Activated CD8-positive, alpha-beta memory T cell treated with anti-CD3 and anti-CD28 coated beads, Interleukin-2, amount 50 U/mL, for 4 hours (primary cell): ENCODE measurements around the gene SLFN13.
"Not testable (repeated sequence)": the region's sequence is repeated elsewhere in the genome, so short reads cannot be mapped to it uniquely, and the experiment has no call there.

ENCODE experiments used
- DNase-seq: peaks from one replicate; pipeline ENCODE4 v3.0.0-alpha.2; 2020

Gene SLFN13

DNA sequence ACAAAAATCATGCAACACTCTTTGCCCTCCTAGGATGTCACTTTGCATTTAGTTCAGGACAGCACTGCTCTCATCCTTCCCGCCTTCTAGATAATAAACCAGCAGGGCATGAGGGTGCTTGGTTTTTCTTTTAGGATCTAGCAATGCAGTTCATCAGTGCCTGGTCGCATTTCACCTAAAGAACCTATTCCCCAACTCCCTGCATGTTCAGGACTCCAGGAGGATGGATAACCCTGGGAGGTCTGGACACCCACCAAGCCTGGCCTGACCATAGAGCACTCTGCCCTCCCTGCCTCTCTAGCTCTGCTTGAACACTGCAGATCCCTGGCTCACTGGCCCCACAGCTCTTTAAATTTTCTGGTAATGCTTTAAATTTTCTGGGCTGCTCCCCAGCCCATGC, 18.9 kb downstream of the SLFN13 start:
- DNase-seq = no peak

DNA sequence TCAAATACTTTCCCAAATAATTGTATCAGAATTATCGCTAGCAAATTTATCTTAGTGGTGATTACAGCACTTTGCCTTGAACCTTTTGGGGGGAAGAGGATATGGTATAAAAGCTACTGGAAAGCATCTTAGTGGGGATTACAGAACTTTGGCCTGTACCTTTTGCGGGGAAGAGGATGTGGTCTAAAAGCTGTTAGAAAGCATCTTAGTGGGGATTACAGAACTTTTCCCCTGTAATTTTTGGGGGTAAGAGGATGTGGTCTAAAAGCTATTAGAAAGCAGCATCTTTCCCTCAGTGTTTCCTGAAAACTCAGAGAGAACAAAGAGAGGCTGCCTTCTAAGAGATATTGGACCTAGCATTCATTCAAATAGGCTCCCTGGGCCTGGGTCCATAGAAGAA, 20.3 kb downstream of the SLFN13 start:
- DNase-seq = no peak

DNA sequence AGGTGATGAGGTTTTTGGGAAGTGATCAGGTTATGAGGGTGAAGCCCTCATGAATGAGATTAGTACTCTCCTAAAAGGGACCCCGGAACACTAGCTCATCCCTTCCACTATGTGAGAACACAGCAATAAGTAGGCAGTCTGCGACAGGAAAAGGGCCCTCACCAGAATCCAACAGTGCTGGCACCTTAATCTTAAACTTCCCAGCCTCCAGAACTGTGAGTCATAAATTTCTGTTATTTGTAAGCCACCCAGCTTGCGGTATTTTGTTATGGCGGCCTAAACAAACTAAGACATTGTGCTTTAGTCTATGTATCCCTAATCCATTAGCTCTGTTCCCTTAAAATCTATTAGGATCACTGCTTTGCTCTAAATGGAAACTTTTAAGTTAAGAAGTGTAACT, 24.8 kb downstream of the SLFN13 start:
- no peak for DNase-seq

DNA sequence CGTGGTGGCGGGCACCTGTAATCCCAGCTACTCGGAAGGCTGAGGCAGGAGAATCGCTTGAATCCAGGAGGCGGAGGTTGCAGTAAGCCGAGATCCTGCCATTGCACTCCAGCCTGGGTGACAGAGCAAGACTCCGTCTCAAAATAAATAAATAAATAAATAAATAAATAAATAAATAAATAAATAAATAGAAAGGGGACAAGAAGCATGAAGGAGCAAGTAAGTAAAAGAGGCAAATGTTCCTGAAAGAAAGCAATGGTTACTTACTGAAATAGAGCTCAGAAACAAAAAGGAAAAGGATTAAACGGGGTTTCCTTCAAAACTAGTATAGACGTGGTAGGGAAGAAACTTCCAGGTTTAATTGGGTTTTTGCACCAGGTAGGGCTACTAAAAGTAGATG, 27.5 kb downstream of the SLFN13 start:
- DNase-seq = not testable (repeated sequence)

DNA sequence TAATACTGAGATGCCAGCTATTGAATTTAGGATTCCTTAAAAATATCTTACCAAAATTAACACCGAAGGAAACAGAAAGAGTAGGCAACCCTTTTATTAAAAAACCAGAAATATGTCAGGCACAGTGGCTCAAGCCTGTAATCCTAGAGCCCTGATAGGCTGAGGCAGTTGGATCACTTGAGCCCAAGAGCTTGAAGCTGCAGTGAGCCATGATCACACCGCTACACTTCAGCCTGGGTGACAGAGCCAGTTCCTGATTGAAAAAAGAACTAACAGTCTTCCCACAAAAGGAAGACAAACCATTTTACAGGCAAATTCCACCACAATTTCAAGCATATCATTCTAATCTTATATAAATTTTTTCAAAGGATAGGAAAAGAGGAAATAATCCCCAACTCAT, 31.9 kb downstream of the SLFN13 start:
- no peak for DNase-seq

DNA sequence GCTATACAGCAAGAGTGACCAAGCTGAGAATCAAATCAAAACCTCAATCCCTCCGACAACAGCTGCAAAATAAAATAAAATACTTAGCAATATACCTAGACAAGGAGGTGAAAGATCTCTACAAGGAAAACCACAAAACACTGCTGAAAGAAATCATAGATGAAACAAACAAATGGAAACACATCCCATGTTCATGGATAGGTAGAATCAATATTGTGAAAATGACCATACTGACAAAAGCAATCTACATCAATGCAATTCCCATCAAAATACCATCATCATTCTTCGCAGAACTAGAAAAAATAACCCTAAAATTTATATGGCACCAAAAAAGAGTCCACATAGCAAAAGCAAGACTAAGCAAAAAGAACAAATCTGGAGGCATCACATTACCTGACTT, 33.9 kb downstream of the SLFN13 start:
- not testable (repeated sequence) for DNase-seq

DNA sequence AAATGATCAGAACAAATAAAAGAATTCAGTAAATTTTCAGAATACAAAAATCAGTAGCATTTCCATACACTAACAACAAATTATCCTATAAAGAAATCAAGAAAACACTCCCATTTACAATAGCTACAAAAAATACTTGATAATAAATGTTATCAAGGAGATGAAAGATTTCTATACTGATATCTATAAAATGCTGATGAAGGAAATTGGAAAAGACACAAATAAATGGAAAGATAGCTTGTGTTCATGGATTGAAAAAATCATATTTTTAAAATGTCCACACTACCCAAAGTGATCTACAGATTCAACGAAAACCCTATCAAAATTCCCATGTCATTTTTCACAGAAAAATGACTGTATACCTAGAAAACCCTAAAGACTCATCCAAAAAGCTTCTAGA, 34.3 kb downstream of the SLFN13 start:
- no peak for DNase-seq

DNA sequence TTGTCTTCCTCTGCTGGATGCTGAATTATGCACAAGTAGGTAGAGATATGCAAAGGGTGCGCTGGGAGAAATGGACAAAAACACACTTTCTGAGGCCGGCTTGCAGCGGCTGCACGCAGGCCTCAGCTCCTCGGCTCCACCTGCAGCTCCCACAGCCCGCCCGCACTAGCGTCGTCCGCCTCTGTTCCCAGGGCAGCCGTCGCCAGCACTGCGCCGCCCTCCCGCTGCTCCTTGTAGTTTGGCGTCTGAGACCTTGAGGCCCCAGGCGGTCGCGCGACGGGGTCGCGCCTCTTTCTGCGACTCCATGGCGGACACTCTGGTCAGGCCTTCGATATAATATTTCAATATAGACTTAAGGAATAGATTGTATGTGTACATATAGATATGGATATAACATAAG, 41.0 kb downstream of the SLFN13 start:
- DNase-seq = no peak

DNA sequence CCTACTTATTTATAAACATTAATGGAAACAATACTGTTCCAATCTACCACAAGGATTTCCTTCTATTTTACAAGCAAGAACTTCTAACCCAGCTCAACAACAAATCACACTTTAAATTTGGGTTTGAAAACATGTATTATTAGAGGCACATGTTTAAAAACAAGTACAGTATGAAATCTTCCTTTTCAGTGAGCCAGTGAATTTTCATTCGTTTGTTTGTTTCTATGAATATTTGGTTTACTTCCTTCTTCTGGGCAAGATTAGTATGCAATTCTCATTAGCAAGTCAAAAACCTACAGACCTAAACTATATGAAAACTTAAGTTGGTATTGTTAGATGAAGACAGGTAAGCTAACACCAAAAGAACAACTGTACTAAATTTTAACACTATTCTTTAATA, 42.0 kb downstream of the SLFN13 start:
- DNase-seq = no peak

DNA sequence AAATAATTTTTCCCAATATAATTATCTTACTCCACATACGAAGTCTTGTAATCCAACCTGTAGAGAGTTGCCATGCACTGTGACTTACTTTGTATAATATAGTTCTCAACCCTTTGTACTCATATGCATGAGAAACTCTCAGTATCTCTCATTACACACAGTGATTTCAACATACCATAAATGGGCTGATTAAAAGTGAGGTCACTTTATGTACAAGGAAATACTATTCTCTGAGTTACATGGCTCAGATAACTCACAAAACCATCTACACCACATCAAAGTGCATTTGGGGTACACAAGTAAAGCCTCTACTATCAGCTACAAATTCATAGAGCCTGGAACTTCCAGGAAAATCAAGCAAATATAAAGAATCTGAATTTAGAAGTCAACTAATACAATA, 44.2 kb downstream of the SLFN13 start:
- DNase-seq = no peak

DNA sequence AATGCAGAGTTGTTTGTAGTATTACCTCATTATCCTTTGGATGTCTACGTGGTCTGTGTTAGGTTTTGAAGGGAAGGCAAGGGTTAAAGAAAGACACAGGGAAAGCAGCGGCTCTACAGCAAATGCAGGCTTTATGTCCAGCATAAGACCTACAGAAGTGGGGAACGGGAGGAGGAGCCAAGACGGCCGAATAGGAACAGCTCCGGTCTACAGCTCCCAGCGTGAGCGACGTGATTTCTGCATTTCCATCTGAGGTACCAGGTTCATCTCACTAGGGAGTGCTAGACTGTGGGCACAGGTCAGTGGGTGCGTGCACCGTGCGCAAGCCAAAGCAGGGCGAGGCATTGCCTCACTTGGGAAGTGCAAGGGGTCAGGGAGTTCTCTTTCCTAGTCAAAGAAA, 54.8 kb downstream of the SLFN13 start:
- DNase-seq = not testable (repeated sequence)

DNA sequence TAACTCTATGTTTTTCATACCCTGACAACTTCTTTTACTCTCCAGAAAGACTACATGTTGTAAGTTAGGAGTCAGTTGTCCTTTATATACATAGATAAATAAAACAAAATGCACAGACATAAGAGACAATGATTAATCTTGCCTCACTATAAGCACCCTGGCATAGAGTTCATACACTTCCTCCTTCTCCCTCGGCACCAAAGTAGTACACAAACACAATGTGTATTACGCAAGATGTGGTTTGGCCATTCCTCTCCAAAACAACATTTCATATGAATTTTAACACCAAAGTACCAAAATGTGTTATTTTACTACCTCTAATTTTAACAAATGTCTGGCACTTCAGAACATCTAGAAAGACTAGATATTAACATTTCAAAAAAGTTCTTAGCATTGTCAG, 57.9 kb downstream of the SLFN13 start:
- DNase-seq = no peak

DNA sequence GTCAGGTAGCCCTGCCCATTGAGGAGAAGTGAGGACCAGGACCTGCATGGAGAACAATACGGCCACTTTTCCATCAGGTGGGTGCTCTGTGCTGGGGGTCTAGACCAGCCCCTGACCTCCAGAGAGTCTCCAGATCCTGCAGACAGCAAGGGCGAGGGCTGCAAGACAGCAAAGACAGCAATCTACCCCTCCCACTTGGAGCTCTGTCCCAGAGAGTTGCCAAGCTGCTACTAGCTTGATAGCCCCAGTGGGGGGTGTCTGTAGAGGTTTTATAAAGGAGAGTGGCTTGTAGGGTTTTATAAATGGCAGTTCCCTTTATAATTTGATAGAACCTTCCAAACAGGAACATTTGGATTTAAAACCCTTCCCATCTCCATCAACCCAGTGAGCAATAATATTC, 58.4 kb downstream of the SLFN13 start:
- DNase-seq = no peak

DNA sequence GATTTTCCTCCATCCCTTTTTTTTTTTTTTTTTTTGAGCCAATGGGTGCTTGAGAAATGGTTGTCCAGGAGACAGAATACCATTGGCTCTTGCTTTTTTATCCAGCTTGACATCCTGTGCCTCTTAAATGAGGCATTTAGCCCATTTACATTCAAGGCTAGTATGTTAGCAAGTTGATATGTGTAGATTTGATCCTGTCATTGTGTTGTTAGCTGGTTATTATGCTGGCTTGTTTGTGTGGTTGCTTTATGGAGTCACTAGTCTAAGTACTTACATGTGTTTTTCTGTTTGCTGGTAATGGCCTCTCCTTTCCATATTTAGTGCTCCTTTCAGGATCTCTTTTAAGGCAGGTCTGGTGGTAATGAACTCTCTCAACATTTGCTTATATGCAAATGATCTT, 61.1 kb downstream of the SLFN13 start:
- no peak for DNase-seq
